GM19467 (cell line): ENCODE data around the gene NELFCD.
"Not testable (repeated sequence)": the region's sequence is repeated elsewhere in the genome, so short reads cannot be mapped to it uniquely, and the experiment has no call there.

Source experiments
- ATAC-seq: cut with Tn5 transposase; IDR thresholded peaks from one replicate; pipeline ENCODE4 v1.9.1; 2021; ENCODE audit warnings: mild to moderate bottlenecking, moderate library complexity; ENCODE audit not compliant: unreplicated experiment

NELFCD gene

GRCh38 chr20:59007665-59008511 lies 26.8 kb downstream of the NELFCD start:
- ATAC-seq, result peak; percentile 27

GRCh38 chr20:59008715-59009336 lies 27.8 kb downstream of the NELFCD start:
- no peak for ATAC-seq

- ATAC-seq, result no peak
Observed at GRCh38 chr20:59010321-59010994, 29.4 kb downstream of the NELFCD start.

- ATAC-seq, result no peak
Observed at GRCh38 chr20:59010995-59011873, 30.2 kb downstream of the NELFCD start.

- not testable (repeated sequence) for ATAC-seq
Observed at GRCh38 chr20:59011874-59012157, 30.8 kb downstream of the NELFCD start.

GRCh38 chr20:59013031-59013951 lies 32.2 kb downstream of the NELFCD start:
- ATAC-seq, result no peak

GRCh38 chr20:59013959-59014608 lies 33.0 kb downstream of the NELFCD start:
- no peak for ATAC-seq

GRCh38 chr20:59014680-59015389 lies 33.8 kb downstream of the NELFCD start:
- ATAC-seq, result no peak

GRCh38 chr20:59015411-59015810 lies 34.4 kb downstream of the NELFCD start:
- no peak for ATAC-seq

- ATAC-seq, result no peak
Observed at GRCh38 chr20:59015812-59016711, 35.0 kb downstream of the NELFCD start.

GRCh38 chr20:59016795-59017492 lies 35.9 kb downstream of the NELFCD start:
- no peak for ATAC-seq

- ATAC-seq, result no peak
Observed at GRCh38 chr20:59017493-59018231, 36.6 kb downstream of the NELFCD start.

GRCh38 chr20:59018817-59019216 lies 37.8 kb downstream of the NELFCD start:
- ATAC-seq, result no peak

GRCh38 chr20:59019217-59019616 lies 38.2 kb downstream of the NELFCD start, which contains the start of gene TUBB1:
TUBB1 (plus strand) TSS chr20:59019429; CDS start chr20:59019523, 94 bp downstream.
- ATAC-seq, result no peak

- no peak for ATAC-seq
Observed at GRCh38 chr20:59020938-59021551, 40.0 kb downstream of the NELFCD start.

- ATAC-seq, result no peak
Observed at GRCh38 chr20:59022754-59023153, 41.7 kb downstream of the NELFCD start.
